H1 (cell line): ENCODE results near the gene SGMS1. TPM values are rescaled to one million over a fixed set of nuclear protein-coding genes. Genes with fewer than 3 reads are reported as not detected.

ENCODE experiments used
- CTCF ChIA-PET: fragments of 300-600 bp; sonication (Branson Sonifier 250); formaldehyde crosslinking; loops from one replicate; lab custom pipeline; 2021; ENCODE audit not compliant: partially characterized antibody; lab: Charles Lee
- POLR2A ChIA-PET: fragments of 300-600 bp; sonication (Branson Sonifier 250); formaldehyde crosslinking; loops from one replicate; lab custom pipeline; 2021; ENCODE audit warnings: inconsistent platforms; ENCODE audit not compliant: partially characterized antibody; lab: Charles Lee
- DNase-seq, 2 experiments: peaks; one replicate each; pipeline versions ENCODE4 v3.0.0 to v3.0.0-alpha.2; 2010 to 2022; ENCODE audit warnings: low spot score in 2 of 2, low read depth in 1 of 2, mixed read lengths in 1 of 2
- FAIRE-seq: peaks from 2 replicates; lab custom pipeline; 2011; peaks lifted over from hg19 to GRCh38; lab: Jason Lieb, UNC
- H2AFZ ChIP-seq: 2 replicates; pipeline ENCODE4 v1.8.1; 2012; ENCODE audit warnings: low read length, inconsistent platforms
- H2AK5ac ChIP-seq: 2 replicates; pipeline ENCODE4 v1.6.1; 2013; ENCODE audit warnings: low read depth, low read length
- H2BK120ac ChIP-seq: replicated peaks from 2 replicates; pipeline ENCODE3; 2013; ENCODE audit warnings: low read depth, low read length, inconsistent platforms
- H2BK12ac ChIP-seq: 2 replicates; pipeline ENCODE4 v1.6.1; 2013; ENCODE audit warnings: low read depth, low read length
- H2BK15ac ChIP-seq: 2 replicates; pipeline ENCODE4 v1.6.1; 2013; ENCODE audit warnings: low read length
- H2BK20ac ChIP-seq: 2 replicates; pipeline ENCODE4 v1.6.1; 2013; ENCODE audit warnings: low read length
- H2BK5ac ChIP-seq: 2 replicates; pipeline ENCODE4 v1.6.1; 2013; ENCODE audit warnings: low read depth, low read length
- H3K14ac ChIP-seq: 2 replicates; pipeline ENCODE4 v1.6.1; 2013; ENCODE audit warnings: inconsistent platforms; ENCODE audit not compliant: insufficient read length
- H3K18ac ChIP-seq: 2 replicates; pipeline ENCODE4 v1.6.1; 2013; ENCODE audit warnings: low read length; ENCODE audit errors: extremely low read depth
- H3K23ac ChIP-seq: 2 replicates; pipeline ENCODE4 v1.6.1; 2013; ENCODE audit warnings: inconsistent platforms; ENCODE audit not compliant: insufficient read length
- H3K23me2 ChIP-seq: 2 replicates; pipeline ENCODE4 v1.6.1; 2013; ENCODE audit warnings: low read depth, low read length
- H3K27ac ChIP-seq: 2 replicates; pipeline ENCODE4 v1.6.1; 2011; ENCODE audit warnings: low read depth, low read length, inconsistent platforms
- H3K27me3 ChIP-seq, 4 experiments: replicated peaks in 1 of 4; 1 replicate in 1 of 4; 2 replicates in 3 of 4; pipeline versions ENCODE4 v1.6.1 to v1.8.1; 2011 to 2013; ENCODE audit warnings: low read length in 3 of 4, mild to moderate bottlenecking in 3 of 4, inconsistent platforms in 2 of 4, mixed read lengths in 2 of 4, moderate library complexity in 1 of 4; ENCODE audit not compliant: control insufficient read depth in 3 of 4, insufficient read depth in 3 of 4; ENCODE audit errors: extremely low read depth in 1 of 4
- H3K36me3 ChIP-seq, 4 experiments: 2 replicates each; pipeline versions ENCODE4 v1.6.1 to v1.8.1; 2011 to 2013; ENCODE audit warnings: mild to moderate bottlenecking in 4 of 4, low read length in 3 of 4, moderate library complexity in 2 of 4, control low read depth in 1 of 4, inconsistent platforms in 1 of 4; ENCODE audit not compliant: insufficient read depth in 4 of 4, control insufficient read depth in 2 of 4
- H3K4ac ChIP-seq: replicated peaks from 2 replicates; pipeline ENCODE3; 2013; ENCODE audit warnings: low read length, low read depth, mixed read lengths, inconsistent platforms; ENCODE audit not compliant: insufficient read length
- H3K4me1 ChIP-seq, 4 experiments: replicated peaks in 1 of 4; 1 replicate in 1 of 4; 2 replicates in 3 of 4; pipeline versions ENCODE4 v1.6.1 to v1.8.1; 2011 to 2013; ENCODE audit warnings: low read length in 3 of 4, inconsistent platforms in 2 of 4, mixed read lengths in 1 of 4; ENCODE audit not compliant: insufficient read depth in 4 of 4, control insufficient read depth in 3 of 4
- H3K4me2 ChIP-seq, 2 experiments: 2 replicates each; pipeline versions ENCODE4 v1.6.1 to v1.8.1; 2011 to 2013; ENCODE audit warnings: low read depth in 2 of 2, low read length in 2 of 2, control low read depth in 1 of 2, inconsistent platforms in 1 of 2, mild to moderate bottlenecking in 1 of 2; ENCODE audit not compliant: insufficient read depth in 1 of 2
- H3K4me3 ChIP-seq, 4 experiments: fragments of 200-600, 300-600 bp in 1 of 4; sonication (generic), shearing (Covaris generic), sonication (Bioruptor Twin) in 1 of 4; 2 replicates each; pipeline versions ENCODE4 v1.5.1 to v1.8.1; 2011 to 2016; ENCODE audit warnings: low read length in 4 of 4, low read depth in 3 of 4, control low read depth in 2 of 4, inconsistent platforms in 2 of 4, mild to moderate bottlenecking in 2 of 4, mixed read lengths in 1 of 4, moderate library complexity in 1 of 4; ENCODE audit not compliant: insufficient read depth in 2 of 4; ENCODE audit errors: extremely low read depth in 1 of 4
- H3K56ac ChIP-seq: replicated peaks from 2 replicates; pipeline ENCODE3; 2013; ENCODE audit warnings: low read depth, mild to moderate bottlenecking, mixed read lengths, low read length, inconsistent platforms; ENCODE audit not compliant: insufficient read length
- H3K79me1 ChIP-seq: 2 replicates; pipeline ENCODE4 v1.6.1; 2013; ENCODE audit warnings: low read depth, low read length, control low read depth
- H3K79me2 ChIP-seq, 2 experiments: 2 replicates each; pipeline versions ENCODE4 v1.6.1 to v1.8.1; 2012 to 2013; ENCODE audit warnings: low read length in 2 of 2, mild to moderate bottlenecking in 2 of 2, inconsistent platforms in 1 of 2; ENCODE audit not compliant: insufficient read depth in 2 of 2, control insufficient read depth in 1 of 2
- H3K9ac ChIP-seq, 4 experiments: replicated peaks in 1 of 4; 1 replicate in 1 of 4; 2 replicates in 3 of 4; pipeline versions ENCODE4 v1.6.1 to v1.8.1; 2011 to 2013; ENCODE audit warnings: low read depth in 3 of 4, low read length in 3 of 4, control low read depth in 2 of 4, mild to moderate bottlenecking in 2 of 4, moderate library complexity in 2 of 4, inconsistent platforms in 1 of 4; ENCODE audit errors: extremely low read depth in 1 of 4
- H3K9me3 ChIP-seq, 2 experiments: 2 replicates each; pipeline versions ENCODE4 v1.6.1 to v1.8.1; 2012 to 2013; ENCODE audit warnings: mild to moderate bottlenecking in 2 of 2, moderate library complexity in 2 of 2, control low read depth in 1 of 2, inconsistent platforms in 1 of 2, low read depth in 1 of 2, low read length in 1 of 2, mixed read lengths in 1 of 2; ENCODE audit not compliant: insufficient read depth in 2 of 2
- H4K20me1 ChIP-seq, 2 experiments: replicated peaks in 1 of 2; 2 replicates each; pipeline versions ENCODE3 to v1.8.1; 2011 to 2013; ENCODE audit warnings: inconsistent platforms in 2 of 2, low read length in 2 of 2, mild to moderate bottlenecking in 1 of 2; ENCODE audit not compliant: insufficient read depth in 2 of 2, control insufficient read depth in 1 of 2
- H4K5ac ChIP-seq: 2 replicates; pipeline ENCODE4 v1.6.1; 2013; ENCODE audit warnings: low read length, low read depth, mixed read lengths, inconsistent platforms; ENCODE audit not compliant: insufficient read length
- H4K8ac ChIP-seq: 2 replicates; pipeline ENCODE4 v1.8.0; 2013; ENCODE audit warnings: mild to moderate bottlenecking, moderate library complexity, low read length, inconsistent platforms; ENCODE audit not compliant: insufficient read depth; ENCODE audit errors: extremely low read depth
- H4K91ac ChIP-seq: replicated peaks from 2 replicates; pipeline ENCODE3; 2013; ENCODE audit warnings: low read length, mixed read lengths, inconsistent platforms; ENCODE audit not compliant: insufficient read length
- BACH1 ChIP-seq: IDR thresholded peaks from 2 replicates; pipeline ENCODE4 v1.6.1; 2012; ENCODE audit warnings: low read length, improper control_type of control experiment
- CBX8 ChIP-seq: fragments of 300-800, 300-1000 bp; sonication (generic); IDR thresholded peaks from 2 replicates; pipeline ENCODE4 v1.7.1; 2016; ENCODE audit warnings: low read depth, low read length, borderline replicate concordance
- CEBPB ChIP-seq: IDR thresholded peaks from 2 replicates; pipeline ENCODE4 v1.6.1; 2012; ENCODE audit warnings: low read depth, low read length
- EZH2 ChIP-seq: fragments of 200-600 bp; sonication (generic); IDR thresholded peaks from 2 replicates; pipeline ENCODE4 v1.7.1; 2012; ENCODE audit warnings: low read depth, mild to moderate bottlenecking, moderate library complexity, low read length, inconsistent platforms; ENCODE audit not compliant: severe bottlenecking
- GABPA ChIP-seq: IDR thresholded peaks from 2 replicates; pipeline ENCODE4 v1.6.1; 2011; ENCODE audit warnings: mild to moderate bottlenecking, low read length, moderate library complexity, borderline replicate concordance; ENCODE audit not compliant: insufficient read depth
- KDM4A ChIP-seq: IDR thresholded peaks from one replicate; pipeline ENCODE4 v1.7.1; 2012; ENCODE audit warnings: low read depth, mild to moderate bottlenecking, moderate library complexity, low read length, inconsistent platforms; ENCODE audit not compliant: severe bottlenecking
- NANOG ChIP-seq: IDR thresholded peaks from 2 replicates; pipeline ENCODE4 v1.6.1; 2011; ENCODE audit warnings: low read length, low read depth, mild to moderate bottlenecking, inconsistent platforms; ENCODE audit not compliant: insufficient read depth, poor library complexity, severe bottlenecking
- NRF1 ChIP-seq: IDR thresholded peaks from 2 replicates; pipeline ENCODE4 v1.6.1; 2011; ENCODE audit warnings: mild to moderate bottlenecking, low read depth, low read length, improper control_type of control experiment
- SIN3A ChIP-seq, 2 experiments: IDR thresholded peaks in 1 of 2; conservative IDR thresholded peaks in 1 of 2; 2 replicates each; pipeline ENCODE4 v1.6.1; 2011 to 2012; ENCODE audit warnings: low read length in 2 of 2, improper control_type of control experiment in 1 of 2, low read depth in 1 of 2, mild to moderate bottlenecking in 1 of 2
- SP2 ChIP-seq: IDR thresholded peaks from 2 replicates; pipeline ENCODE4 v1.6.1; 2012; ENCODE audit warnings: mild to moderate bottlenecking, low read length, inconsistent platforms
- TBP ChIP-seq: IDR thresholded peaks from 2 replicates; pipeline ENCODE4 v1.6.1; 2011; ENCODE audit warnings: low read depth, low read length, improper control_type of control experiment
- WGBS, 2 experiments: shearing (Covaris generic) in 1 of 2; methylation state at CpG; one replicate each; pipeline versions ENCODE4 v1.1.6 to v1.1.7; 2013 to 2015; ENCODE audit warnings: low lambda C conversion rate in 2 of 2, mixed read lengths in 2 of 2, inconsistent platforms in 1 of 2, low coverage in 1 of 2, missing lambda C conversion rate in 1 of 2; ENCODE audit not compliant: insufficient replicate concordance in 2 of 2, insufficient coverage in 1 of 2, insufficient read length in 1 of 2; ENCODE audit errors: extremely low coverage in 1 of 2, missing lambda C conversion rate in 1 of 2; 5-methylcytosine and 5-hydroxymethylcytosine counted together
- polyA plus RNA-seq, 7 experiments: library from polyadenylated mRNA; depleted of rRNA in 3 of 7; stranded (reverse) in 5 of 7; unstranded in 2 of 7; fragments of >200 nt in 5 of 7; fragments of 200-250 nt in 2 of 7; gene quantifications; 1 replicate in 5 of 7; 2 replicates in 1 of 7; 4 replicates in 1 of 7; pipeline versions ENCODE4 v1.2.1 to v1.2.3, GENCODE V29; 2011 to 2013; ENCODE audit warnings: missing spikeins in 2 of 7, mixed read lengths in 2 of 7
- total RNA-seq: library from RNA; stranded (reverse); fragmentation: NEBNext Ultra II Directional; extraction: Animal tissue kit (Norgen Biotek cat#: 25700); gene quantifications from 2 replicates; pipeline ENCODE4 v1.2.1, GENCODE V29; 2021
- TF ChIP-seq, protein P1 (sequence below): IDR thresholded peaks from 2 replicates; pipeline ENCODE4 v1.6.1; 2012; ENCODE audit warnings: low read length, inconsistent platforms

SGMS1 gene
- total and polyA plus RNA-seq, 2 of the 8 experiments (the other 6 are each of a cell fraction or from before 2014, with no cell fraction given) = 6.0 to 15.6 TPM

DNA sequence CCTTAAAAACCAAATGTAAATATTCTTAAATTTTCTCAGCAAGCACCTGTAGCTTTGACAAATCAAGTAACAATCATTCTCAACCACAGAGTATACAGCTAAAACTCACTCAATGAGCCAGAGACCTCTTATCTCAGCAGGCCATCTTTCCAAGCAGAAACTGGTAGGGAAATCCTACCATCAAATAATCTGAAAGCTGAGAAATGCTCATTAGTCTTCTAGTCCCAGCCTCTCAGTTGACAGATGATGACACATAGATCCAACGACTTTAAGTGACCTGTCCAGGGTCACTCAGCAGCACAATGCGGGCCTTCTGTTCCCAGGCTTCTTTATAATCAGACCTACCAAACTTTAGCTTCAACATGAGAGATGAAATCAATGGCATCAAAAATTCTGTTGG, 184.6 kb downstream of the SGMS1 start:
- Histone ChIP-seq H4K91ac (no peak overlapping the region), H4K5ac (no peak overlapping the region), H2BK120ac (no peak overlapping the region), H4K8ac (no peak overlapping the region), H3K36me3 (no peaks in the 10 kb centered on the region; a peak in 1 of 8 replicates), H3K4me2 (no peak overlapping the region), H3K9me3 (no peaks in the 10 kb centered on the region), H2BK5ac (no peak overlapping the region), H2BK12ac (no peak overlapping the region), H3K27me3 (no peaks in the 10 kb centered on the region), H2AK5ac (no peak overlapping the region), H3K23ac (no peak overlapping the region), H3K9ac (no peak overlapping the region), H2BK20ac (no peak overlapping the region), H4K20me1 (peaks cover 0 to 2% of the 10 kb centered on the region in 2 experiments), H3K4me3 (no peak overlapping the region), H3K56ac (no peak overlapping the region), H3K18ac (no peak overlapping the region), H2AFZ (no peak overlapping the region), H3K23me2 (no peaks in the 10 kb centered on the region), H3K4ac (no peak overlapping the region), H3K14ac (no peak overlapping the region), H2BK15ac (no peak overlapping the region), H3K79me1 (no peaks in the 10 kb centered on the region), H3K79me2 (peaks cover 0 to 5% of the 10 kb centered on the region in 2 experiments; a peak in 1 of 4 replicates), H3K4me1 (no peaks in the 10 kb centered on the region), H3K27ac (no peak overlapping the region)
- no peak for DNase-seq
- 77% methylated on average over 2 of the region's 2 CpGs; no CpG with 5 or more reads in 1 of the 2 experiments for WGBS, 2 experiments
- no peak for FAIRE-seq
- ChIA-PET CTCF (no interaction called here), POLR2A (interaction anchor here (0.6 kb wide), 1 partner anchor 687 kb away, joined by 3 read pairs; no protein-coding TSS in a partner anchor)
- no peak for TF ChIP-seq EZH2
- no peak for TF ChIP-seq SIN3A (conservative IDR thresholded peaks at IDR 0.05 in 1 of 2, IDR thresholded peaks at IDR 0.05 in 1 of 2; ENCODE audit: low read depth in 1 of 2, low read length in 2 of 2)
- TF ChIP-seq KDM4A = no peak
- TF ChIP-seq, protein P1, sequence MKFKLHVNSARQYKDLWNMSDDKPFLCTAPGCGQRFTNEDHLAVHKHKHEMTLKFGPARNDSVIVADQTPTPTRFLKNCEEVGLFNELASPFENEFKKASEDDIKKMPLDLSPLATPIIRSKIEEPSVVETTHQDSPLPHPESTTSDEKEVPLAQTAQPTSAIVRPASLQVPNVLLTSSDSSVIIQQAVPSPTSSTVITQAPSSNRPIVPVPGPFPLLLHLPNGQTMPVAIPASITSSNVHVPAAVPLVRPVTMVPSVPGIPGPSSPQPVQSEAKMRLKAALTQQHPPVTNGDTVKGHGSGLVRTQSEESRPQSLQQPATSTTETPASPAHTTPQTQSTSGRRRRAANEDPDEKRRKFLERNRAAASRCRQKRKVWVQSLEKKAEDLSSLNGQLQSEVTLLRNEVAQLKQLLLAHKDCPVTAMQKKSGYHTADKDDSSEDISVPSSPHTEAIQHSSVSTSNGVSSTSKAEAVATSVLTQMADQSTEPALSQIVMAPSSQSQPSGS = no peak
- TF ChIP-seq NRF1 = no peak
- TF ChIP-seq SP2 = no peak
- no peak for TF ChIP-seq NANOG
- no peak for TF ChIP-seq BACH1
- TF ChIP-seq CBX8 = no peak
- TF ChIP-seq CEBPB = no peak
- TF ChIP-seq TBP = no peak
- no peak for TF ChIP-seq GABPA
